Epithelial cell of proximal tubule (primary cell): ENCODE data around the gene WBP4. TPM values are rescaled to one million over a fixed set of nuclear protein-coding genes. Genes with fewer than 3 reads are reported as not detected.

Source experiments
- DNase-seq: peaks from one replicate; pipeline ENCODE4 v3.0.0-alpha.2; 2011; ENCODE audit warnings: low read depth
- H3K4me3 ChIP-seq: 2 replicates; pipeline ENCODE4 v1.5.1; 2011; ENCODE audit warnings: low read depth, mild to moderate bottlenecking, low read length
- total RNA-seq: library from RNA; depleted of rRNA; stranded (reverse); fragments of >200 nt; gene quantifications from 2 replicates; pipeline ENCODE4 v1.2.3, GENCODE V29; 2015
- TF ChIP-seq, protein P1 (sequence below): conservative IDR thresholded peaks from 2 replicates; pipeline ENCODE4 v1.5.1; 2012; ENCODE audit warnings: low read depth, mild to moderate bottlenecking, low read length

The WBP4 gene
- total RNA-seq, 1 donor from 2014 or later: 17.9 TPM

DNA sequence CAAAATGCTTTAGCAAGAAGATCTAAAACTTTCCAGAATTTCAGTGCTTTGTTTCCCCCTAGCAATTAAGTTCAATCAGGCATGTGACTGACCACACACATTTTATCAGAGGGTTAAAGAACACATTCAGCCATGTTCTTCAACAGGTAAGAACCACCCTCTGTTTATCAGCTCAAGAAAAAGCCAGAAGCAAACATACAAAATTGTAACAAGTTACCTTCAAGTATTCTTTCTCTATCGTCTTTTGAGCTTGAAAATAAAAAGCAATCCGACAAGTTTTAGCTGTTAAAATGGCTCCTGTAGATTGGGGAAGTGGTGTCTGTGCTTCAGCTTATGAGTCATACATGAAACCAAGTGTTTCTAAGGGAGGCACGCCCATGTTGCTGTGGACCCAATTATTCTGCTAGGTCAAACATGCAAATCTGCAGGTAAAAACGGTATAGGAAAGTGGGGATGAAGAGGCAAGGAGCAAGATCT is 42.3 kb upstream of the WBP4 start, which contains the start of gene ELF1:
TSS of gene ELF1 (minus strand) at position 306 of the 477 bp plus-strand sequence. CDS start 37,262 bp downstream, outside the sequence.
- DNase-seq: peak; percentile 69
- TF ChIP-seq, protein P1, sequence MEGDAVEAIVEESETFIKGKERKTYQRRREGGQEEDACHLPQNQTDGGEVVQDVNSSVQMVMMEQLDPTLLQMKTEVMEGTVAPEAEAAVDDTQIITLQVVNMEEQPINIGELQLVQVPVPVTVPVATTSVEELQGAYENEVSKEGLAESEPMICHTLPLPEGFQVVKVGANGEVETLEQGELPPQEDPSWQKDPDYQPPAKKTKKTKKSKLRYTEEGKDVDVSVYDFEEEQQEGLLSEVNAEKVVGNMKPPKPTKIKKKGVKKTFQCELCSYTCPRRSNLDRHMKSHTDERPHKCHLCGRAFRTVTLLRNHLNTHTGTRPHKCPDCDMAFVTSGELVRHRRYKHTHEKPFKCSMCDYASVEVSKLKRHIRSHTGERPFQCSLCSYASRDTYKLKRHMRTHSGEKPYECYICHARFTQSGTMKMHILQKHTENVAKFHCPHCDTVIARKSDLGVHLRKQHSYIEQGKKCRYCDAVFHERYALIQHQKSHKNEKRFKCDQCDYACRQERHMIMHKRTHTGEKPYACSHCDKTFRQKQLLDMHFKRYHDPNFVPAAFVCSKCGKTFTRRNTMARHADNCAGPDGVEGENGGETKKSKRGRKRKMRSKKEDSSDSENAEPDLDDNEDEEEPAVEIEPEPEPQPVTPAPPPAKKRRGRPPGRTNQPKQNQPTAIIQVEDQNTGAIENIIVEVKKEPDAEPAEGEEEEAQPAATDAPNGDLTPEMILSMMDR: no peak
- H3K4me3 ChIP-seq: peak within 1 kb of the TSS; percentile 59

DNA sequence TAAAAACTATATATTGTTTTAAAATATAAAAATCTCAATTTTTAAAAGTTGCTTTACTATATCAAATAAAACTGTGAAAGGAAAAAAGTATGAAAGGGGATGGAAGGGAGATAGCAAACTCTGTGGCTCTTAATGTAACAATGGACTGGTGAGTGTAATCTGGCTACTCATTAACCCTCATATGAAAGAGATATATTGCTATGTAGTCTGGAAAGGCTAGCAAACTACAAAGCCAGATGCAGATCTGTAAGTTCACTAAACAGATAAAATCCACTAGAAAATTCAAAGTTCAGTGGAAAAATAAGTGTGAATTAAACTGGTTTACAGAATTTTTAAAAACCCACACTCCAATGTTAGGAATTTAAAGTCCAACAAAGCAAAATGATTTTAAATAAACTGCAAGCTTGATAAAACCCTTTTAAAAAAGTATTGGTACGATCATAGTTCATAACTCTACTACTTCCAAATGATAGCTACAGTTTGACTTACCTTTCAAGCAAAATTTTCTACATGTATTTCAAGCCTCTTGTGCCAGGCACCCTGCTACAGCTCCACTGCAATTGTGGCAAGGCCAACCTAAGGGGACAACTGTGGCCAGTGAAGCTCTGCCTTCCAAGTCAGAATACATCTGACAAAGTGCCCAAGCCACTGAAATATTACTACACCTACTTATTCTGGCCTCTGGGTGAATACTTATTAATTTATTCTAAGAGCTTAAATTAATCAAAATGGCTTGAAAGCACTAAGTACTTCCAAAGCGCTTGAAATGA is 41.5 kb upstream of the WBP4 start:
- TF ChIP-seq, protein P1: no peak
- H3K4me3 ChIP-seq: peak overlapping the region; percentile 59
- no peak for DNase-seq

DNA sequence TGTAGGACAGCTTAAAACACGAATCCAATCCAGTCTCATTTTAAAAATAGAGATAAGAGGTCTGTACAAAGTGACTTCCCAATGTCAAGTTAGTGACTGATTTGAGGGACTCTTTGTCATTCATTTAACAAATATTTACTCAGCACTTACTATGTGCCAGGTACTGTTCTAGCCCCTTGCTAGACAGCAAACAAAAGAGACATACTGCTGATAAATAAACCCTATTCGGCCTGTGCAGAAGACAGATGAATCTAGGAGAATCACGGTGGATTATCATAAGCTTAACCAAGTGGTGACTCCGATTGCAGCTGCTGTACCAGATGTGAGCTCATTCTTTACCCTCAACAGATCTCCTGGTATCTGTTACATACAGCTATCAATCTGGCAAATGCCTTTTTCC is 35.8 kb upstream of the WBP4 start:
- no peak for DNase-seq
- TF ChIP-seq, protein P1: no peak
- no peak overlapping the region for H3K4me3 ChIP-seq

DNA sequence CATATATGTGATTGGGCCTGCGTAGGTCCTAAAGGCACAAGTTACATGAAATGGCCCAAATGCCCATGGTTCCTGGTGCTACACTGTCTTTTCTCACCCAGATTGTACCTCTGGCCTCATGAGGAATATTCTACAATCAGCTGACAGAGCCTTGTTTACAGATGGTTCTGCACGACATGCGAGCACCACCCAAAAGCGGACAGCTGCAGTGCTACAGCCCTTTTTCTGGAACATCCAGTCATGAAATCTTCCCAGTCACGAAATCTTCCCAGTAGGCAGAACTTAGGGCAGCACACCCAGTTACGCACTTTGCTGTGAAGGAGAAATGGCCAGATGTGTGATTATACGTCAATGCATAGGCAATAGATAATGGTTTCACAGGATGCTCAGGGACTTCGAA is 34.5 kb upstream of the WBP4 start:
- no peak for DNase-seq
- TF ChIP-seq, protein P1: no peak
- no peak overlapping the region for H3K4me3 ChIP-seq

DNA sequence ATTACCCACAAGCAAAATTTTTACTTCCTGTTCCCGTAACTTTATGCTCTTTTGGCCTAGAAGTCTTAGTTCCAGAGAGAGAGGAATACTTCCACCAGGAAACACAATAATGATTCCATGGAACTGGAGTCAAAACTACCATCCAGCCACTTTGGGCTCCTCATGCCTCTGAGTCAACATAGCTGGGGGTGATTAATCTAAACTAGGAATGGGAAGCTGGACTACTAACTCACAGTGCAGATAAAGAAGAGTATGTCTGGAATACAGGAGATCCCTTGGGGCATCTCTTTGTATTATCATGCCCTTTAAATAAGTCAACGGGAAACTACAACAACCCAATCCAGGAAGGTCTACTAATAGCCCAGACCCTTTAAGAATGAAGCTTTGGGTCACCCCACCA is 33.3 kb upstream of the WBP4 start:
- TF ChIP-seq, protein P1: no peak
- no peak overlapping the region for H3K4me3 ChIP-seq
- DNase-seq: no peak

DNA sequence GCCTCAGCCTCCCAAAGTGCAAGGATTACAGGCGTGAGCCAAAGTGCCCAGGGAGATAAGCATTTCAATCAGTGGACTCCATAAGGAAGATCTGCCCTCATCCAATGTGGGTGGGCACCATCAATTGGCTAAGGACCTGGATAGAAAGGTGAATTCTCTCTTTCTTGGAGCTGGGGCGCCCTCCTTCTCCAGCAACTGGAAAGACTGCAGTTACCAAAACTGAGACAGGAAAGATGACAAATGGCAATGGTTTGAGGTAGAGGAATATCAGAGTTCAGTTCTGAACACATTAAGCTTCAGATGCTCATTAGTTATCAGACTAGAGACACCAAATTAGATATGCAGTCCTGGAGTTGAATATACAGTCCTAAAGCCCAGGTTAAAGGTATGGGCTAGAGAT is 31.7 kb upstream of the WBP4 start:
- TF ChIP-seq, protein P1: peak; percentile 20
- no peak overlapping the region for H3K4me3 ChIP-seq
- DNase-seq: no peak
